DOHH2 (cell line): ENCODE data around the gene RENBP.

Source experiments
- H3F3A ChIP-seq: fragments of 200-600 bp; sonication (generic), shearing (Covaris generic); 2 replicates; pipeline ENCODE4 v1.6.0; 2016; ENCODE audit warnings: antibody characterized with exemption, mild to moderate bottlenecking; ENCODE audit not compliant: control insufficient read depth, insufficient read depth
- H3K27ac ChIP-seq: fragments of 200-600 bp; sonication (generic); 2 replicates; pipeline ENCODE4 v1.5.1; 2014; ENCODE audit warnings: low read depth, mild to moderate bottlenecking, low read length, moderate library complexity
- H3K27me3 ChIP-seq: fragments of 200-600 bp; sonication (generic); 2 replicates; pipeline ENCODE4 v1.6.1; 2014; ENCODE audit warnings: mild to moderate bottlenecking, low read length, mixed read lengths; ENCODE audit not compliant: control insufficient read depth
- H3K36me3 ChIP-seq: fragments of 200-600 bp; sonication (generic); 2 replicates; pipeline ENCODE4 v1.6.1; 2014; ENCODE audit warnings: mild to moderate bottlenecking, low read length, moderate library complexity, mixed read lengths; ENCODE audit not compliant: control insufficient read depth
- H3K4me1 ChIP-seq: fragments of 200-600 bp; sonication (generic); 2 replicates; pipeline ENCODE4 v1.6.1; 2014; ENCODE audit warnings: mild to moderate bottlenecking, low read length, mixed read lengths; ENCODE audit not compliant: control insufficient read depth
- H3K4me2 ChIP-seq: fragments of 200-600 bp; sonication (generic); 2 replicates; pipeline ENCODE4 v1.6.0; 2014; ENCODE audit warnings: mild to moderate bottlenecking, low read length, moderate library complexity
- H3K4me3 ChIP-seq: fragments of 200-600 bp; sonication (generic); 2 replicates; pipeline ENCODE4 v1.5.1; 2014; ENCODE audit warnings: mild to moderate bottlenecking, low read length, mixed read lengths
- H3K79me2 ChIP-seq: fragments of 200-600 bp; sonication (generic); 2 replicates; pipeline ENCODE4 v1.6.1; 2014; ENCODE audit warnings: mild to moderate bottlenecking, low read length, mixed read lengths; ENCODE audit not compliant: control insufficient read depth
- H3K9me2 ChIP-seq: fragments of 200-600 bp; sonication (generic); replicated peaks from 2 replicates; pipeline ENCODE4 v1.6.1; 2014; ENCODE audit warnings: mild to moderate bottlenecking, low read length, mixed read lengths; ENCODE audit not compliant: control insufficient read depth
- H3K9me3 ChIP-seq: fragments of 200-600 bp; sonication (generic); 2 replicates; pipeline ENCODE4 v1.6.1; 2014; ENCODE audit warnings: antibody characterized with exemption, low read length, mixed read lengths; ENCODE audit not compliant: control insufficient read depth, insufficient read depth
- H4K20me1 ChIP-seq: fragments of 200-600 bp; sonication (generic); 2 replicates; pipeline ENCODE4 v1.6.0; 2014; ENCODE audit warnings: low read depth, mild to moderate bottlenecking, antibody characterized with exemption, low read length, moderate library complexity; ENCODE audit not compliant: control insufficient read depth, insufficient read depth
- EZH2phosphoT487 ChIP-seq: fragments of 200-600 bp; sonication (generic); IDR thresholded peaks from 2 replicates; pipeline ENCODE4 v1.6.1; 2017; ENCODE audit warnings: borderline replicate concordance, mild to moderate bottlenecking, antibody characterized with exemption, low read length, moderate library complexity, mixed read lengths
- TF ChIP-seq, protein P1 (sequence below): fragments of 200-600 bp; sonication (generic); IDR thresholded peaks from one replicate; pipeline ENCODE4 v1.5.1; 2014; ENCODE audit warnings: antibody characterized with exemption, mild to moderate bottlenecking, low read depth, low read length; ENCODE audit not compliant: poor library complexity, severe bottlenecking

The RENBP gene

DNA sequence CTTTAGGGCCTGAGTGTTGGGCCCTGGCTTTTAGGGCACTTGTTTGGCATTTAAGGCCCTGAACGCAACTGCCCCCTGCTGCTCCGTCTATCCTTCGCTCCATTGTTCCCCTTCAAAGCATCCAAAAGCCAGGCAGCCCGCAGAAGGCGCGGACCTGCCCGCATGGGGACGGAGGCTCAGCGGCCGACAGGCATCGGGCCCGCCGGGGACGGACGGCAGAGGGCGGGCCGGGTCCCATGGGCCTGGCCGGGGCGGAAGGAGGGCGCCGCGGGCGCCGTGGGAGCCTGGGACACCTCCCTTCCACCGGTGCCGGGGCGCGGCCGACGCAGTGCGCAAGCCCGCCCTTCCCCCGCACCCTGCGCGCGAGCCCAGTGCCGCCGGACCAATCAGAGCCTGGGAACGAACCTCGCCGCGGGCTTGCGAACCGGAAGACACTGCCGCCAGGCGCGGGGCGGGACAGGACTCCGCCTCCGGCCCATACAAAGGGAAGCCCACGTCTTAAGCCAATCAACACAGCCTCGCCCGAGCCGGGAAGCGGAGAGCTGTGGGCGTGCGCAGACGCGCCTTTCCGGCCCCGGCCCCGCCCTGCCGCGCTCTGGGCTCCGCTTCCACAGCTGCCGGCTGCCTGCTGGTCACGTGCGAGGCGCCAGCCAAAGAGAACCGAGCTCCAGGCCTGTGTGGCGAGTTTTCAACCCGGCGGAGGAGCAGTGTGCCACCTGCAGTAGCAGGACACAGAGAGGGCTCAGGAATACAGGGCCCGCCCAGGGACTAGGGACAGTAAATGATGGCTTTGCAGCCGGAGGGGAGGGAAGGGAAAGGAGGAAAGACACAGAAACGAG lies 16.3 kb downstream of the RENBP start:
- peaks cover 35% of the 10 kb centered on the region for H3K79me2 ChIP-seq
- H3K4me3 ChIP-seq: peak overlapping the region; percentile 98
- peaks cover 43% of the 10 kb centered on the region for H3K4me1 ChIP-seq
- H3K36me3 ChIP-seq: peaks cover 58% of the 10 kb centered on the region
- peak overlapping the region; percentile 100 for H3K27ac ChIP-seq
- peaks cover 9% of the 10 kb centered on the region; the same call in 1 of the 2 replicates for H3F3A ChIP-seq
- no peak for TF ChIP-seq EZH2phosphoT487
- TF ChIP-seq, protein P1, sequence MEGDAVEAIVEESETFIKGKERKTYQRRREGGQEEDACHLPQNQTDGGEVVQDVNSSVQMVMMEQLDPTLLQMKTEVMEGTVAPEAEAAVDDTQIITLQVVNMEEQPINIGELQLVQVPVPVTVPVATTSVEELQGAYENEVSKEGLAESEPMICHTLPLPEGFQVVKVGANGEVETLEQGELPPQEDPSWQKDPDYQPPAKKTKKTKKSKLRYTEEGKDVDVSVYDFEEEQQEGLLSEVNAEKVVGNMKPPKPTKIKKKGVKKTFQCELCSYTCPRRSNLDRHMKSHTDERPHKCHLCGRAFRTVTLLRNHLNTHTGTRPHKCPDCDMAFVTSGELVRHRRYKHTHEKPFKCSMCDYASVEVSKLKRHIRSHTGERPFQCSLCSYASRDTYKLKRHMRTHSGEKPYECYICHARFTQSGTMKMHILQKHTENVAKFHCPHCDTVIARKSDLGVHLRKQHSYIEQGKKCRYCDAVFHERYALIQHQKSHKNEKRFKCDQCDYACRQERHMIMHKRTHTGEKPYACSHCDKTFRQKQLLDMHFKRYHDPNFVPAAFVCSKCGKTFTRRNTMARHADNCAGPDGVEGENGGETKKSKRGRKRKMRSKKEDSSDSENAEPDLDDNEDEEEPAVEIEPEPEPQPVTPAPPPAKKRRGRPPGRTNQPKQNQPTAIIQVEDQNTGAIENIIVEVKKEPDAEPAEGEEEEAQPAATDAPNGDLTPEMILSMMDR: no peak
- H3K27me3 ChIP-seq: no peaks in the 10 kb centered on the region
- peak overlapping the region; percentile 98 for H3K4me2 ChIP-seq
- no peaks in the 10 kb centered on the region for H3K9me3 ChIP-seq
- H4K20me1 ChIP-seq: no peaks in the 10 kb centered on the region
- H3K9me2 ChIP-seq: no peaks in the 10 kb centered on the region

- H3K27me3 ChIP-seq: no peaks in the 10 kb centered on the region
- peaks cover 45% of the 10 kb centered on the region for H3K4me1 ChIP-seq
- H3F3A ChIP-seq: peaks cover 9% of the 10 kb centered on the region; the same call in 1 of the 2 replicates
- peak overlapping the region; percentile 100 for H3K27ac ChIP-seq
- TF ChIP-seq, protein P1: no peak
- TF ChIP-seq EZH2phosphoT487: no peak
- H3K9me2 ChIP-seq: no peaks in the 10 kb centered on the region
- peak overlapping the region; percentile 98 for H3K4me3 ChIP-seq
- peaks cover 36% of the 10 kb centered on the region for H3K79me2 ChIP-seq
- H3K36me3 ChIP-seq: peaks cover 56% of the 10 kb centered on the region
- no peaks in the 10 kb centered on the region for H4K20me1 ChIP-seq
- no peaks in the 10 kb centered on the region for H3K9me3 ChIP-seq
- peak overlapping the region; percentile 98 for H3K4me2 ChIP-seq
Observed at GRCh38 chrX:153927672-153927921, 16.8 kb downstream of the RENBP start.

GRCh38 chrX:153926858-153927671 lies 17.4 kb downstream of the RENBP start:
- Histone ChIP-seq H3F3A (peaks cover 9% of the 10 kb centered on the region; the same call in 1 of the 2 replicates), H3K4me2 (peak overlapping the region; percentile 98), H4K20me1 (no peaks in the 10 kb centered on the region), H3K36me3 (peaks cover 50% of the 10 kb centered on the region), H3K79me2 (peaks cover 41% of the 10 kb centered on the region), H3K9me2 (no peaks in the 10 kb centered on the region), H3K4me1 (peaks cover 45% of the 10 kb centered on the region), H3K27me3 (no peaks in the 10 kb centered on the region), H3K27ac (peak overlapping the region; percentile 100), H3K4me3 (peak overlapping the region; percentile 98), H3K9me3 (no peaks in the 10 kb centered on the region)
- TF ChIP-seq EZH2phosphoT487: no peak
- TF ChIP-seq, protein P1: peak; percentile 12
